ENCODE results near the gene NKD1.

The NKD1 gene

DNA sequence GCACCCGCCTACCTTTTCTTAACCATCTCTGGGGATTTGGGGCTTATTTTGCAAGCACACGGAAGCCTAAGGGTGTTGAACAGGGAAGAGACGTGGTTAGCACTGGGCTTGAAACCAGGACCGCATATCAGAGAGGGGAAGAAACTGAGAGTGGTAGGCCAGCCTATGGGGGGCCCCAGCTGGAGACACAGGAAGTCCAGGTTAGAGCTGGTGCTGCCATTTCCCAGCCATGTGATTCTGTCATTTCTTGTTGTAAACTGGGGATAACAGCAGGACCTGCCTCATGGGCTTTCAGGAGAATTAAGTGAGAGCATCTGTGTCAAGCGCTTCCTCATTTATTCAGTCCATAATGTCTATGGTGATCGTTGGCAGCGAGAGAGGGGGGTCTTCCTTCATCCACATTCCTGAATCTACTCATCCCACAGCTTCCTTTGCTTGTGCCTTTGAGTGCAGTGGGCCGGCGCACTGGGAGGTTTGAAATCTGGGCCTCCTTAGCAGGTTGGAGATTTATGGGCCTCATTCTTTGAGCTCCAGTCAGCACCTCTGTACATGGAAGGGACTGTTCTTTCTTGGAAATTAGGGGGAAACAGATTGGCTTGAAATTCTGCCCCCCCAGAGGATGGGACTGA is 20.1 kb downstream of the NKD1 start:
- Histone ChIP-seq H3K36me3 (ENCODE audit: insufficient read depth, low read length) (no peaks in the 10 kb centered on the region), H3K27me3 (ENCODE audit: insufficient read depth, low read length, poor library complexity, severe bottlenecking) (no peaks in the 10 kb centered on the region), H4K20me1 (ENCODE audit: insufficient read depth, low read length, poor library complexity, severe bottlenecking) (no peaks in the 10 kb centered on the region), H3K4me1 (ENCODE audit: insufficient read depth, low read length, poor library complexity, severe bottlenecking) (no peaks in the 10 kb centered on the region), H3K4me2 (ENCODE audit: low read depth, low read length, poor library complexity, severe bottlenecking) (no peak overlapping the region), H3K9me2 (replicated peaks; ENCODE audit: low read depth, low read length) (no peaks in the 10 kb centered on the region), H2AFZ (ENCODE audit: low read length) (no peak overlapping the region), H3K4me3 (ENCODE audit: low read length, poor library complexity, severe bottlenecking) (no peak overlapping the region), H3F3A (ENCODE audit: low read depth) (no peaks in the 10 kb centered on the region), H3K79me2 (ENCODE audit: insufficient read depth, low read length) (no peaks in the 10 kb centered on the region), H3K9me3 (ENCODE audit: insufficient read depth, low read depth, low read length) (no peaks in the 10 kb centered on the region), H3K9ac (ENCODE audit: low read depth, low read length, poor library complexity, severe bottlenecking) (no peak overlapping the region)
- TF ChIP-seq, protein P1, sequence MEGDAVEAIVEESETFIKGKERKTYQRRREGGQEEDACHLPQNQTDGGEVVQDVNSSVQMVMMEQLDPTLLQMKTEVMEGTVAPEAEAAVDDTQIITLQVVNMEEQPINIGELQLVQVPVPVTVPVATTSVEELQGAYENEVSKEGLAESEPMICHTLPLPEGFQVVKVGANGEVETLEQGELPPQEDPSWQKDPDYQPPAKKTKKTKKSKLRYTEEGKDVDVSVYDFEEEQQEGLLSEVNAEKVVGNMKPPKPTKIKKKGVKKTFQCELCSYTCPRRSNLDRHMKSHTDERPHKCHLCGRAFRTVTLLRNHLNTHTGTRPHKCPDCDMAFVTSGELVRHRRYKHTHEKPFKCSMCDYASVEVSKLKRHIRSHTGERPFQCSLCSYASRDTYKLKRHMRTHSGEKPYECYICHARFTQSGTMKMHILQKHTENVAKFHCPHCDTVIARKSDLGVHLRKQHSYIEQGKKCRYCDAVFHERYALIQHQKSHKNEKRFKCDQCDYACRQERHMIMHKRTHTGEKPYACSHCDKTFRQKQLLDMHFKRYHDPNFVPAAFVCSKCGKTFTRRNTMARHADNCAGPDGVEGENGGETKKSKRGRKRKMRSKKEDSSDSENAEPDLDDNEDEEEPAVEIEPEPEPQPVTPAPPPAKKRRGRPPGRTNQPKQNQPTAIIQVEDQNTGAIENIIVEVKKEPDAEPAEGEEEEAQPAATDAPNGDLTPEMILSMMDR (conservative IDR thresholded peaks at IDR 0.05; ENCODE audit: low read length), result no peak
- TF ChIP-seq EZH2phosphoT487 (IDR thresholded peaks at IDR 0.05; ENCODE audit: borderline replicate concordance), result no peak

DNA sequence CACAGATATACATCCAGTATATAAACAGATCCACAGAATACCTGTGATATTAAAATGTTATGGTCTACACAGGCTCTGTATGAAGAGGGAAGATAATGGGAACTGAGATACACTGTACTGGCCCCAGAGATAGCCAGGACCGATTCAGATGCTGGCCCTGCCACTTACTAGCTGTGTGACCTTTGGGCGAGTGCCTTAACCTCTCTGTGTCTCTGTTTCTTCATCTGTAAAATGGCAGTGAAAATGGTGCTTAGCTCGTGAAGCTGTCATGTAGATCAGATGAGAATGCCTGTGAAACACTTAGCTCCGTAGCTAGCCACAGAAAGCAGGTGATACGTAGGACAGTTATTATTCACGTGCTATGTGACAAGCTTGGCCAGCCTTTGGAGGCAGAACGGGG is 22.2 kb downstream of the NKD1 start:
- Histone ChIP-seq H3K9me2 (replicated peaks; ENCODE audit: low read depth, low read length) (no peaks in the 10 kb centered on the region), H3K79me2 (ENCODE audit: insufficient read depth, low read length) (no peaks in the 10 kb centered on the region), H3F3A (ENCODE audit: low read depth) (no peaks in the 10 kb centered on the region), H4K20me1 (ENCODE audit: insufficient read depth, low read length, poor library complexity, severe bottlenecking) (no peaks in the 10 kb centered on the region), H3K9ac (ENCODE audit: low read depth, low read length, poor library complexity, severe bottlenecking) (no peak overlapping the region), H3K36me3 (ENCODE audit: insufficient read depth, low read length) (no peaks in the 10 kb centered on the region), H3K9me3 (ENCODE audit: insufficient read depth, low read depth, low read length) (no peaks in the 10 kb centered on the region), H3K27me3 (ENCODE audit: insufficient read depth, low read length, poor library complexity, severe bottlenecking) (no peaks in the 10 kb centered on the region), H2AFZ (ENCODE audit: low read length) (no peak overlapping the region), H3K4me3 (ENCODE audit: low read length, poor library complexity, severe bottlenecking) (no peak overlapping the region), H3K4me2 (ENCODE audit: low read depth, low read length, poor library complexity, severe bottlenecking) (no peak overlapping the region), H3K4me1 (ENCODE audit: insufficient read depth, low read length, poor library complexity, severe bottlenecking) (no peaks in the 10 kb centered on the region)
- TF ChIP-seq, protein P1 (conservative IDR thresholded peaks at IDR 0.05; ENCODE audit: low read length), result no peak
- no peak for TF ChIP-seq EZH2phosphoT487 (IDR thresholded peaks at IDR 0.05; ENCODE audit: borderline replicate concordance)

DNA sequence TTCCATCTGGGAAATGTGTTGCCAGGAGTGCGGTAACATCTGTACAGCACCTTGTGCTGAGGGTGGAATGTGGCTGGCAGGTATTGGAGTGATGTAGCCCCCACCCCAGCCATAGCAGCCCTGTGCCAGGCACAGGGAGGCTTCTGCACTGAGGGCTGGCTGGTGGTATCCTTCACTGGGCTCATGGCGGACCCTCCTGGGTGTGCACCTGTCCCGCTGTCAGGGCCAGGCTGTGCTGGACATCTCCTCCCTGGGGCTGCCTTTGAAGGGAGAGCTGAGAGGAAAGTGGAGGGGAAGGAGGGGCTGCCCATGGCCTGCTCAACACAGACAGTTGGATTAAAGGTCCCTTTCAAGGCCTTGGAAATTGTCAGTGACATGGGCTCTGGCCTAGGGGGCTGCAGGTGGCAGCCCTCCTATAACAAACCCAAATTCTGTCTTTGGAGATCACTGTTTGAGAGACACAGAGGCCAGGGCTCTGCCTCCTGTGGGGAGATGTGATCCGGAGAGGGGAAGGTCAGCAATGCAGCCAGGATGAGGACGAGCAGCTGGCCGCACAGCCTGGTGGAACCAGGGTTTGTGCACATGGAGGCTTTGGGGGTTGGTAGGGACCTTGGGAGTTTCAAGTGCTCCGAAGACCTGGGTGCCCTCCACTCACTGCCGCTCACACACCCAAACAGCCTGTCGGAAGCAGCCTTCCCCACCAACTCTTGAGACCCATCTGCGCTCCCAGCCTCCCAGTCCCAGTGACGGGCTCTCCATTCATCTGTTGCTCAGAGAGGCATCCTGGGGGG is 22.8 kb downstream of the NKD1 start:
- no peaks in the 10 kb centered on the region for H4K20me1 ChIP-seq (ENCODE audit: insufficient read depth, low read length, poor library complexity, severe bottlenecking)
- TF ChIP-seq, protein P1 (conservative IDR thresholded peaks at IDR 0.05; ENCODE audit: low read length), result no peak
- TF ChIP-seq EZH2phosphoT487 (IDR thresholded peaks at IDR 0.05; ENCODE audit: borderline replicate concordance), result no peak
- H3K9me3 ChIP-seq (ENCODE audit: insufficient read depth, low read depth, low read length), result no peaks in the 10 kb centered on the region
- H3K4me3 ChIP-seq (ENCODE audit: low read length, poor library complexity, severe bottlenecking), result no peak overlapping the region
- H2AFZ ChIP-seq (ENCODE audit: low read length), result no peak overlapping the region
- H3K36me3 ChIP-seq (ENCODE audit: insufficient read depth, low read length), result no peaks in the 10 kb centered on the region
- no peak overlapping the region for H3K9ac ChIP-seq (ENCODE audit: low read depth, low read length, poor library complexity, severe bottlenecking)
- H3K79me2 ChIP-seq (ENCODE audit: insufficient read depth, low read length), result no peaks in the 10 kb centered on the region
- H3F3A ChIP-seq (ENCODE audit: low read depth), result no peaks in the 10 kb centered on the region
- H3K9me2 ChIP-seq (replicated peaks; ENCODE audit: low read depth, low read length), result no peaks in the 10 kb centered on the region
- H3K4me1 ChIP-seq (ENCODE audit: insufficient read depth, low read length, poor library complexity, severe bottlenecking), result no peaks in the 10 kb centered on the region
- no peak overlapping the region for H3K4me2 ChIP-seq (ENCODE audit: low read depth, low read length, poor library complexity, severe bottlenecking)
- no peaks in the 10 kb centered on the region for H3K27me3 ChIP-seq (ENCODE audit: insufficient read depth, low read length, poor library complexity, severe bottlenecking)

Measured in Loucy (cell line).